Thyroid gland (tissue), 4 donors: Measurements from ENCODE around the gene CDH23.

Source experiments
- POLR2A ChIP-seq, 2 donors: fragments of 450-650 bp; IDR thresholded peaks; one replicate each; pipeline ENCODE4 v1.6.1; 2017; ENCODE audit warnings: antibody characterized with exemption in 2 of 2, mild to moderate bottlenecking in 2 of 2, moderate library complexity in 1 of 2
- TF ChIP-seq, protein P1 (sequence below), 6 experiments: fragments of 200-600 bp in 3 of 6; fragments of 450-650 bp in 3 of 6; sonication (generic) in 3 of 6; IDR thresholded peaks; one replicate each; pipeline ENCODE4 v1.5.1; 2016 to 2019; ENCODE audit warnings: antibody characterized with exemption in 6 of 6, mild to moderate bottlenecking in 2 of 6, inconsistent platforms in 1 of 6, moderate library complexity in 1 of 6

DNA sequence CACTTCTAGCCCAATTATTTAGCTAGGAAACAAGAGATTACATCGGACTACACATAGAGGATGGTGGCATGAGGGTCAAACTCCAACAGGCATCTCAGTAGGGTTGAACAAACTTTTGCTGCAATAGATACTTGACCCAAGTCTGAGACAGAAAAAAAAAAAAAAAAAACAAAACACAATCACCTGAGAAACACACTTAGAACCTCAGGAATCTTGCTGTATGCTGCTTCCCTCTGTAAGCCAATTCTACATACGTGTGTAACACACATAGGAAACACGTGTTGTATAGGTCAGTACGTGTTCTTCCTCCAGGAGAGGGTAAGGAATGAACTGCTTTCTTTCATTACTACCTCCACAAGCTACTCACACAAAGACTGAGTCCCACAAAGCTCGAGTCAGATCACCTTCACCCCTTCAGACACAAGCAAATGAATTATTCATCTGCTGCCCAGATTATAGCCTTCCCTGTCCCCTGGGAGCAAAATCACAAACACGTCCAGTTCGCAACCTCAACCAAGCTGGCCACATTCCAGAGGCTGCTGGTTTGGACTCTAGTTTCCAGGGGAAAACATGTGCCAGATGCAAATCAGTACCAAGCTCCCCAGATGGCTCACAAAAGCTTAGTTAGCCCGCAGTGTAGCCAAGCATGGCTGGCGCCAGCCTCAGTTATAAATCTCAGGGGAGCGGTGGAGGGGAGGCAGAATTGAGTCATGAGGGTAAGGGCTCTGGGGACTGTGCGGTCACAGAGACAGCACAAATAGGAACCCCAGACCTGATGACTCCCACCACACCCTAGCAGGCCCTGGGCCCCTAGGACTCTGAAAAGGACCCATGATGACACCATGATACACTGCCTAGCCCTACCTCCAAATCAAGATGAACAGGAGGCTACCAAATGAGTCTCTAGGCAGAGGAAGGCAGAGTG, 439.2 kb downstream of the CDH23 start:
- TF ChIP-seq, protein P1, sequence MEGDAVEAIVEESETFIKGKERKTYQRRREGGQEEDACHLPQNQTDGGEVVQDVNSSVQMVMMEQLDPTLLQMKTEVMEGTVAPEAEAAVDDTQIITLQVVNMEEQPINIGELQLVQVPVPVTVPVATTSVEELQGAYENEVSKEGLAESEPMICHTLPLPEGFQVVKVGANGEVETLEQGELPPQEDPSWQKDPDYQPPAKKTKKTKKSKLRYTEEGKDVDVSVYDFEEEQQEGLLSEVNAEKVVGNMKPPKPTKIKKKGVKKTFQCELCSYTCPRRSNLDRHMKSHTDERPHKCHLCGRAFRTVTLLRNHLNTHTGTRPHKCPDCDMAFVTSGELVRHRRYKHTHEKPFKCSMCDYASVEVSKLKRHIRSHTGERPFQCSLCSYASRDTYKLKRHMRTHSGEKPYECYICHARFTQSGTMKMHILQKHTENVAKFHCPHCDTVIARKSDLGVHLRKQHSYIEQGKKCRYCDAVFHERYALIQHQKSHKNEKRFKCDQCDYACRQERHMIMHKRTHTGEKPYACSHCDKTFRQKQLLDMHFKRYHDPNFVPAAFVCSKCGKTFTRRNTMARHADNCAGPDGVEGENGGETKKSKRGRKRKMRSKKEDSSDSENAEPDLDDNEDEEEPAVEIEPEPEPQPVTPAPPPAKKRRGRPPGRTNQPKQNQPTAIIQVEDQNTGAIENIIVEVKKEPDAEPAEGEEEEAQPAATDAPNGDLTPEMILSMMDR (IDR thresholded peaks at IDR 0.05): no peak
- no peak for TF ChIP-seq POLR2A (IDR thresholded peaks at IDR 0.05)
